Renal cortical epithelial cell (primary cell): ENCODE results near the gene ZYG11B. TPM values are rescaled to one million over a fixed set of nuclear protein-coding genes. Genes with fewer than 3 reads are reported as not detected.
"Not testable (repeated sequence)": the region's sequence is repeated elsewhere in the genome, so short reads cannot be mapped to it uniquely, and the experiment has no call there.

Experiments
- DNase-seq: peaks from one replicate; pipeline ENCODE4 v3.0.0-alpha.2; 2011; ENCODE audit warnings: low read depth
- total RNA-seq: library from RNA; depleted of rRNA; stranded (reverse); fragments of >200 nt; gene quantifications from 2 replicates; pipeline ENCODE4 v1.2.3, GENCODE V29; 2014

Gene ZYG11B
- total RNA-seq, result 26.4 and 43.8 TPM in 2 replicates

GRCh38 chr1:52726265-52727113, at the start of gene ZYG11B:
ZYG11B (plus strand) TSS chr1:52726453; CDS start chr1:52726654, 201 bp downstream.
- peak; percentile 47 for DNase-seq

DNA sequence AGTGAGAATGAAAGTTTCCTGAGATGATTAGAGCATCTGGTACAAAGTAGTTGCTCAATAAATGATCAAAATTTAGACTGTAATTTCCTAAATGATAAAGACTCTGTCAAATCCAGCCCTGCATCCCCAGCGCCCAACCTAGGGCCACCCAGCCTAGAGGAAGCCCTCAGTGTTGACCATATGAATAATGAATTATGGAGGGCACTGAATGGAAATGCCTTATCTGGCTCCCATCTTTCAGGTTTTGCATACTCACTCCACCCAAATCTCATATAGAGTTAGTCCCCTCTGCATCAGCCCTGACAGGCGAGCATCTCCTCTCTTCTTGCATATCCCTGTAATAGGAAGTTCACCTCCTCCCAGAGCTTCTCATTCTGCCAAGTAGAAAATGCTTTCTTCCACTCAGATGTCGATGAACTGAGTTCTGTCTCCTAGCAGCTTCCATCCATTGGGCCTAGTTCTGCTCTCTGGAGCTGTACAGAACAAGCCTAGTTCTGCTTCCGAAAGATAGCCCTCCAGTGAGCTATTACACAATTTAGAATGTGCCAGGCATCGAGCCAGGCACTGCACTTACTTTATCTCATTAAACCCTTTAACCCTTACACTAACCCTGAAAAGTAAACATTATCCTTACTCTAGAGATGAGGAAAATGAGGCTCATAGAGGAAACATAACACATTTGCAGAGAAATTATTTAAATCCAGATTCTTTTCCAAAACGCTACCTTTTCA, 49.0 kb upstream of the ZYG11B start:
- DNase-seq, result no peak

DNA sequence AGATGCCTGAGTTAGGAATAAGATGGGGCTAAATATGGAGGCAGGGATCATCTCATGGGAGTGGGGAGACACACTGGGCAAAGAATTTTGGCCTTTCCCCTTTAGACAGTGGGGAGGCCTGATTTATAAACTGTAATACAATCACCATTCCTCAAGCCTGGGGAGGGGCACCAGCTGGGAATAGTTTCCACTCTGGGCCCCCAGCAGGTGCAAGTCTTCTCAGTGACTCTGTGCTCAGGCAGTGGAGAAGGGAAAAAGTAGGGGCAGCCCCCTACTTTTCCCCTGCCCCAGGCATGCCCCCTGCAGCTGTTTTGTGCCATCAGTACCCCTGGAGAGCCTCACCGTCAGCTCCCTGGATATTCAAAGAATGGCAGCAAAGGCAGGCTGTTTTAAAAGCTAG, 47.2 kb upstream of the ZYG11B start:
- no peak for DNase-seq

DNA sequence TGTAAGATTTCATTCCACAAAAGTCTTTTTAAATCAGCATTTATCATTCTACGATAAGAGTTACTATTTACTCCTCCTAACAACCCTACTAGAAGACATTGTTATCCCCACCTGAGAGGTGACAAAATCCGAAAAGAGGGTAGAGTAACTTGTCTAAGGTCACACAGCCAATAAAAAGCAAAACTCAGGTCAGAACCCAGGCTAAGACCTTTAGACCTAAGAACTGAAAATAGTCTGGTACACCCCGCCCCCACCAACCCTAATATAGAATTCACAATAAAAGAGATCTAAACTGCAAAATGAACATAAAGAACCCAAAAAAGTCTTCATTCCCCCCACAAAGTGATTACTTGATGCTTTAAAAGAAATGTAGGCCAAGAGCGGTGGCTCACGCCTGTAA, 46.8 kb upstream of the ZYG11B start:
- DNase-seq, result no peak

GRCh38 chr1:52680353-52680752, 45.9 kb upstream of the ZYG11B start:
- no peak for DNase-seq

GRCh38 chr1:52681136-52681535, 45.1 kb upstream of the ZYG11B start:
- DNase-seq, result no peak

DNA sequence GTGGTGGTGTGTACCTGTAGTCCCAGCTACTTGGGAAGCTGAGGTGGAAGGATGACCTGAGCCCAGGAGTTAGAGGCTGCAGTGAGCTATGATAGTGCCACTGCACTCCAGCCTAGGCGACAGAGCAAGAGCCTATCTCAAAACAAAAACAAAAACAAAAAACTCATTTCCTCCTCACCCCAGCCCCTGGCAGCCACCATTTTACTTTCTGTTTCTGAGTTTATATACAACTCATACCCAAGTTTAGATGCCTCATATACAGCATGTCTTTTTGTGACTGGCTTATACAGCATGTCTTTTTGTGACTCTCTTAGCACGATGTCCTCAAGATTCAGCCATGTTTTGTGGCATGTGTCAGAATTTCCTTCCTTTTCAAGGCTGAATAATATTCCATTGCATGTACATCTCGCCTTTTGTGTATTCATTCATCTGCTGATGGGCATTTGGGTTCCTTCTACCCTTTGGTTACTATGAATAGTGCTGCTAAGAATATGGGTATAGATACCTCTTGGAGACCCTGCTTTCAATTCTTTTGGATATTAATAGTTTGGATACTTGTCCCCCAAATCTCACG, 42.8 kb upstream of the ZYG11B start:
- no peak for DNase-seq

DNA sequence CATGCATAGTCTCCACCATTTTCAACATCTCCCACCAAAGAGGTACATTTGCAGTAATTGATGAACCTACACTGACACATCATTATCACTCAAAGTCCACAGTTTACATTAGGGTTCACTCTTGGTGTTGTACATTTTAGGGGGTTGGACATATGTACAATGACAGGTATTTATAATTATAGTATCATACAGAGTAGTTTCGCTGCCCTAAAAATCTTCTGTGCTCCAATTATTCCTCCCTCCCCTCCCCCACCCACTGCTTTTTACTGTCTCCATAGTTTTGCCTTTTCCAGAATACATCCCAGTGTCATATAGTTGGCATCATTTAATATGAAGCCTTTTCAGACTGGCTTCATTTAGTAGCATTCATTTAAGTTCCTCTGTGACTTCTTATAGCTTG, 41.7 kb upstream of the ZYG11B start:
- DNase-seq, result no peak

- DNase-seq, result peak; percentile 58
Observed at GRCh38 chr1:52686261-52686751, 39.9 kb upstream of the ZYG11B start.

DNA sequence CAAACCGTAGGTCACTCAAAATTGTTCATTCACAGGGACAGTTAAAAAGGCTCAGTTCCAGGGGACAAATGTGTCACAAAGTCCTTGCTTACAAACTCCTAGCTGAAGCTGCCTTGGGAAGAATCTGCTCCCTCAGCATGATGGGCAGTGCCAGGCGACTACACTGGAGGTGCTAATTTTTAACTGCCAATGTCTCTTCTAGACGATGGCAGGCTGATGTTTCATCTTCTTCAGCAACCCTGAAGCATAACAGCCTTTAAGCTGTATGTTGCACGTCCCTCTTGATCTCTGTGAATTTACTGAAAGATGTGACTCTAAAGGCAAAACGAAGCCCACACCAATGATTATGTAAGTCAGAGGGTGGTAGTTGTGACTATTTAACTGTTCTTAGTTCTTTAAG, 39.4 kb upstream of the ZYG11B start:
- DNase-seq, result no peak

DNA sequence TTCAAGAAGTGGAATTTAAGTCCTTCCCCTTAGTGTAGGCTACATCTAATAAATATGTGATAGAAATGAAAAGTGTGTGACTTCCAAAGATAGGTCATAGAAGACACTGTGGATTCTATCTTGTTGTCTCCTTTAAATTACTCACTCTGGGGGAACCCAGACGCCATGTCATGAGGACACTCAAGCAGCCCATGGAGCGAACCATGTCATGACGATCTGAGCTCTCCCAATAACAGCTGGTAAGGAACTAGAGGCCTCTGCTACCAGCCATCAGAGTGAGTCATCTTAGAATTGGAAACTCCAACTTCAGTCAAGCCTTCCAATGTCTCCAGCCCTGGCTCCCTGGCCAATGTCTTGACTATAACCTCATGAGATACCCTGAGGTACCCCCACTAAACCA, 34.4 kb upstream of the ZYG11B start:
- DNase-seq, result no peak

GRCh38 chr1:52692697-52693096, 33.6 kb upstream of the ZYG11B start:
- DNase-seq, result no peak

DNA sequence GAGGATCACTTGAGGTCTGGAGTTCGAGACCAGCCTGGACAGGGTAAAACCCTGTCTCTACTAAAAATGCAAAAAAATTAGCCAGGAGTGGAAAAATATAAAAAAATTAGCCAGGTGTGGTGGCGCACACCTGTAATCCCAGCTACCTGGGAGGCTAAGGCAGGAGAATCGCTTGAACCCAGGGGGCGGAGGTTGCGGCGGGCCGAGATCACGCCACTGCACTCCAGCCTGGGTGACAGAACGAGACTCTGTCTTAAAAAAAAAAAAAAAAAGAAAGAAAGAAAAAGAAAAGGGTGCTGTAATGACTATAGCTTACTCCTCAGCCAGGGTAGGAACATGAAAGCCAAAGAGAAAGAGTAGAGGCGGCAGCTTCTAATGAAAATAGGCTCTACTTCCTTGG, 32.9 kb upstream of the ZYG11B start:
- DNase-seq, result not testable (repeated sequence)

DNA sequence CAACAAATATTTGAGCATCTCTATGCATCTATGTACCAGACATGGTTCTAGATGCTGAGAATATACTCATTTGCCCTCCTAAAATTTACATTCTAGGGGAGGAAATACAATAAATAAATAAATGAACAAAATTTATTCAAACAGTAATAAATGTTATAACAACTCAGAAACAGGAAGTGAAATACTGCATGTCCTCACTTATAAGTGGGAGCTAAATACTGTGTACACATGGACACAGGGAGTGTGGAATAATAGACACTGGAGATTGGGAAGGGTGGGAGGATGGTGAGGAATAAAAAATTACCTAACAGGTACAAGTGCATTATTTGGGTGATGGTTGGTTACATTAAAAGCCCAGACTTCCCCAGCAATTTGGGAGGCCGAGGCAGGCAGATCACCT, 32.4 kb upstream of the ZYG11B start:
- no peak for DNase-seq

DNA sequence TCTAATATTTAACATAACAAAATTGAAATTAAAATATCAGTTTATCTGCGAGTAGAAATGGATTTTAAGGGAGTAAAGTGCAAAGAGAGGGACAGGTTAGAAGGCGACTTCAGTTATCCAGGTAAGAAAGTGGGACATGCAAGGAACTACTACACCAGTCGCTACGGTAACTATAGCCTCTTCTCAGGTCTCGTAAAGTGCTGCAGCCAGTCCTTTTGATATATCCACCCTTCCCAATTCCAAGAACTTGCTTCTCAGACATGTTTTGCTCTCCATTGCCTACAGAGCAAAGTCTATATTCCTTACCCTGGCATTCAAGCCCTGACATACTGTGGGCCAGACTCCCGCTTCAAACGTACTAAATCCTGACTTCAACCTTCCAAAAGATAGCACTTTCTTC, 30.6 kb upstream of the ZYG11B start:
- no peak for DNase-seq

GRCh38 chr1:52697795-52698674, 28.2 kb upstream of the ZYG11B start, which contains the start of gene COA7:
COA7 (minus strand) TSS chr1:52698347; CDS start chr1:52698326, 21 bp downstream.
- DNase-seq, result peak; percentile 45

GRCh38 chr1:52702886-52703787, 23.1 kb upstream of the ZYG11B start:
- peak; percentile 85 for DNase-seq

- DNase-seq, result no peak
Observed at GRCh38 chr1:52706136-52706670, 20.1 kb upstream of the ZYG11B start.

GRCh38 chr1:52706941-52707926, 19.0 kb upstream of the ZYG11B start:
- no peak for DNase-seq
